GM23248 (cell line): ENCODE measurements around the gene SUSD4. TPM values are rescaled to one million over a fixed set of nuclear protein-coding genes. Genes with fewer than 3 reads are reported as not detected.

Experiments
- DNase-seq: peaks from one replicate; pipeline ENCODE4 v3.0.0-alpha.2; 2015
- H2AFZ ChIP-seq: fragments of 200-600 bp; sonication (generic); 2 replicates; pipeline ENCODE4 v1.6.1; 2016; ENCODE audit warnings: antibody characterized with exemption
- H3F3A ChIP-seq: fragments of 200-600 bp; sonication (generic); 2 replicates; pipeline ENCODE4 v1.6.1; 2016; ENCODE audit warnings: mild to moderate bottlenecking, antibody characterized with exemption, mixed run types; ENCODE audit not compliant: insufficient read depth
- H3K27ac ChIP-seq: fragments of 200-600 bp; sonication (generic); 2 replicates; pipeline ENCODE4 v1.5.1; 2016; ENCODE audit warnings: mild to moderate bottlenecking
- H3K27me3 ChIP-seq: fragments of 200-600 bp; sonication (generic); replicated peaks from 2 replicates; pipeline ENCODE4 v1.6.1; 2016; ENCODE audit warnings: mild to moderate bottlenecking; ENCODE audit not compliant: insufficient read depth
- H3K36me3 ChIP-seq: fragments of 200-600 bp; sonication (generic); 2 replicates; pipeline ENCODE4 v1.6.1; 2016; ENCODE audit warnings: low read depth, mild to moderate bottlenecking
- H3K4me1 ChIP-seq: fragments of 200-600 bp; sonication (generic); 2 replicates; pipeline ENCODE4 v1.6.1; 2016; ENCODE audit warnings: mild to moderate bottlenecking; ENCODE audit not compliant: insufficient read depth
- H3K4me2 ChIP-seq: fragments of 200-600 bp; sonication (generic); one replicate; pipeline ENCODE4 v1.6.1; 2016; ENCODE audit warnings: mild to moderate bottlenecking; ENCODE audit not compliant: unreplicated experiment
- H3K4me3 ChIP-seq: fragments of 200-600 bp; sonication (generic); 2 replicates; pipeline ENCODE4 v1.5.1; 2016; ENCODE audit warnings: mild to moderate bottlenecking
- H3K79me2 ChIP-seq: fragments of 200-600 bp; sonication (generic); 2 replicates; pipeline ENCODE4 v1.6.1; 2016; ENCODE audit warnings: mild to moderate bottlenecking; ENCODE audit not compliant: insufficient read depth
- H3K9ac ChIP-seq: fragments of 200-600 bp; sonication (generic); 2 replicates; pipeline ENCODE4 v1.6.1; 2016; ENCODE audit warnings: mild to moderate bottlenecking
- H3K9me2 ChIP-seq: fragments of 200-600 bp; sonication (generic); 2 replicates; pipeline ENCODE4 v1.6.1; 2016; ENCODE audit warnings: mixed run types, mild to moderate bottlenecking, moderate library complexity; ENCODE audit not compliant: insufficient read depth
- H3K9me3 ChIP-seq: fragments of 200-600 bp; sonication (generic); one replicate; pipeline ENCODE4 v1.6.1; 2017; ENCODE audit warnings: low read depth
- H4K20me1 ChIP-seq: fragments of 200-600 bp; sonication (generic); 2 replicates; pipeline ENCODE4 v1.6.0; 2016; ENCODE audit not compliant: insufficient read depth
- EZH2 ChIP-seq: fragments of 200-600 bp; sonication (generic); IDR thresholded peaks from 2 replicates; pipeline ENCODE4 v1.6.1; 2018; ENCODE audit warnings: antibody characterized with exemption, mild to moderate bottlenecking; ENCODE audit not compliant: insufficient read depth, poor library complexity, severe bottlenecking
- EZH2phosphoT487 ChIP-seq: fragments of 200-600 bp; sonication (generic); IDR thresholded peaks from 2 replicates; pipeline ENCODE4 v1.6.1; 2018; ENCODE audit warnings: antibody characterized with exemption, moderate library complexity, mild to moderate bottlenecking, low read depth; ENCODE audit not compliant: insufficient read depth
- WGBS, 2 experiments: methylation state at CpG; one replicate each; pipeline ENCODE4 v1.1.6; 2015 to 2017; ENCODE audit warnings: low lambda C conversion rate in 2 of 2, low coverage in 1 of 2; ENCODE audit errors: missing lambda C conversion rate in 2 of 2; 5-methylcytosine and 5-hydroxymethylcytosine counted together
- in situ Hi-C: fragments of 300-500 bp; cut with MboI; formaldehyde crosslinking; loops from 2 replicates; pipeline ENCODE4 v1.15.0; 2020
- polyA plus RNA-seq: library from polyadenylated mRNA; unstranded; fragments of >200 nt; fragmentation: Nextera tagmentation; extraction: Ambion mirVana; gene quantifications from 2 replicates; pipeline ENCODE4 v1.2.1, GENCODE V29; 2016
- total RNA-seq: library from RNA; depleted of rRNA; stranded (reverse); fragments of >200 nt; shearing (Covaris generic); gene quantifications from 2 replicates; pipeline ENCODE4 v1.2.3, GENCODE V29; 2014

Gene SUSD4
- total and polyA plus RNA-seq, 2 experiments from 2014 or later = 1.1 to 3.9 TPM

GRCh38 chr1:223183268-223183862, 180.6 kb downstream of the SUSD4 start:
- no peak overlapping the region for H2AFZ ChIP-seq
- H3K27ac ChIP-seq = no peak overlapping the region
- peak; percentile 82 for DNase-seq
- TF ChIP-seq EZH2phosphoT487 = no peak
- no peak for TF ChIP-seq EZH2
- peaks cover 21% of the 10 kb centered on the region for H3F3A ChIP-seq
- peaks cover 28% of the 10 kb centered on the region for H3K4me1 ChIP-seq
- peak overlapping the region; percentile 19 for H3K4me2 ChIP-seq
- 45 to 46% methylated on average over 9 of the region's 9 CpGs for WGBS, 2 experiments
- no peaks in the 10 kb centered on the region for H3K27me3 ChIP-seq
- H3K9me3 ChIP-seq = no peaks in the 10 kb centered on the region
- no peak overlapping the region for H3K4me3 ChIP-seq
- no peaks in the 10 kb centered on the region for H4K20me1 ChIP-seq
- no peaks in the 10 kb centered on the region for H3K9me2 ChIP-seq
- no peak overlapping the region for H3K9ac ChIP-seq
- H3K36me3 ChIP-seq = no peaks in the 10 kb centered on the region
- H3K79me2 ChIP-seq = no peaks in the 10 kb centered on the region
- in situ Hi-C loops = no loop called here

GRCh38 chr1:223180731-223181321, 183.2 kb downstream of the SUSD4 start:
- H3K27ac ChIP-seq = peak overlapping the region; percentile 38
- no peaks in the 10 kb centered on the region for H3K9me3 ChIP-seq
- no peaks in the 10 kb centered on the region for H3K79me2 ChIP-seq
- H3K9ac ChIP-seq = no peak overlapping the region
- DNase-seq = peak; percentile 72
- H3K9me2 ChIP-seq = no peaks in the 10 kb centered on the region
- H3K4me1 ChIP-seq = peaks cover 28% of the 10 kb centered on the region
- TF ChIP-seq EZH2 (no peak), EZH2phosphoT487 (no peak)
- no peak overlapping the region for H2AFZ ChIP-seq
- H3K4me2 ChIP-seq = peak overlapping the region; percentile 33
- H3K4me3 ChIP-seq = peak overlapping the region; percentile 6; the same call in 1 of the 2 replicates
- in situ Hi-C loops = no loop called here
- no peaks in the 10 kb centered on the region for H4K20me1 ChIP-seq
- H3F3A ChIP-seq = peaks cover 21% of the 10 kb centered on the region
- 7 to 9% methylated on average over 5 of the region's 5 CpGs for WGBS, 2 experiments
- H3K36me3 ChIP-seq = no peaks in the 10 kb centered on the region
- H3K27me3 ChIP-seq = no peaks in the 10 kb centered on the region

GRCh38 chr1:223179786-223180185, 184.2 kb downstream of the SUSD4 start:
- Histone ChIP-seq H4K20me1 (no peaks in the 10 kb centered on the region), H3K27me3 (no peaks in the 10 kb centered on the region), H3F3A (peaks cover 21% of the 10 kb centered on the region), H3K27ac (no peak overlapping the region), H3K79me2 (no peaks in the 10 kb centered on the region), H2AFZ (no peak overlapping the region), H3K9me3 (no peaks in the 10 kb centered on the region), H3K9ac (no peak overlapping the region), H3K4me2 (no peak overlapping the region), H3K36me3 (no peaks in the 10 kb centered on the region), H3K4me3 (no peak overlapping the region), H3K9me2 (no peaks in the 10 kb centered on the region), H3K4me1 (peaks cover 28% of the 10 kb centered on the region)
- no peak for DNase-seq
- WGBS, 2 experiments = 40 to 62% methylated on average over 1 of the region's 1 CpG
- TF ChIP-seq EZH2 = no peak
- TF ChIP-seq EZH2phosphoT487 = no peak
- in situ Hi-C loops = no loop called here

- Histone ChIP-seq H3K4me1 (peaks cover 28% of the 10 kb centered on the region), H3K36me3 (no peaks in the 10 kb centered on the region), H3K9ac (no peak overlapping the region), H4K20me1 (no peaks in the 10 kb centered on the region), H3K27ac (no peak overlapping the region), H3K4me2 (no peak overlapping the region), H2AFZ (no peak overlapping the region), H3K27me3 (no peaks in the 10 kb centered on the region), H3K9me2 (no peaks in the 10 kb centered on the region), H3F3A (peaks cover 21% of the 10 kb centered on the region), H3K79me2 (no peaks in the 10 kb centered on the region), H3K4me3 (no peak overlapping the region), H3K9me3 (no peaks in the 10 kb centered on the region)
- WGBS, 2 experiments = 97 to 100% methylated on average over 3 of the region's 3 CpGs
- in situ Hi-C loops = no loop called here
- no peak for DNase-seq
- TF ChIP-seq EZH2phosphoT487 (no peak), EZH2 (no peak)
Observed at GRCh38 chr1:223179280-223179679, 184.7 kb downstream of the SUSD4 start.
